Sigmoid colon (tissue), 7 donors: ENCODE measurements around the gene TOX4. TPM values are rescaled to one million over a fixed set of nuclear protein-coding genes. Genes with fewer than 3 reads are reported as not detected.

Experiments
- DNase-seq: peaks from one replicate; pipeline ENCODE4 v3.0.0-alpha.2; 2019
- H3K27ac ChIP-seq, 4 donors: fragments of 200-600 bp; sonication (generic); one replicate each; pipeline ENCODE4 v1.5.1; 2016 to 2019; ENCODE audit warnings: mild to moderate bottlenecking in 1 of 4
- H3K27me3 ChIP-seq, 3 donors: fragments of 200-600 bp; sonication (generic); one replicate each; pipeline ENCODE4 v1.5.1; 2019; ENCODE audit warnings: mild to moderate bottlenecking in 1 of 3
- H3K36me3 ChIP-seq, 4 donors: fragments of 200-600 bp; sonication (generic); one replicate each; pipeline ENCODE4 v1.5.1; 2016 to 2019
- H3K4me1 ChIP-seq, 4 donors: fragments of 200-600 bp; sonication (generic); one replicate each; pipeline ENCODE4 v1.5.1; 2017 to 2019
- H3K4me3 ChIP-seq, 4 donors: fragments of 200-600 bp; sonication (generic); one replicate each; pipeline ENCODE4 v1.5.1; 2017 to 2019; ENCODE audit warnings: mild to moderate bottlenecking in 2 of 4, moderate library complexity in 1 of 4
- H3K9me3 ChIP-seq, 4 donors: fragments of 200-600 bp in 3 of 4; sonication (generic) in 3 of 4; one replicate each; pipeline versions ENCODE4 v1.5.1 to v1.6.1; 2013 to 2019
- CTCF ChIP-seq, 4 experiments: fragments of 450-650 bp in 3 of 4; fragments of 200-600 bp in 1 of 4; IDR thresholded peaks; one replicate each; pipeline ENCODE4 v1.5.1; 2016 to 2019; ENCODE audit warnings: antibody characterized with exemption in 4 of 4, mild to moderate bottlenecking in 3 of 4, moderate library complexity in 2 of 4
- EP300 ChIP-seq, 4 donors: sonication (generic); formaldehyde crosslinking; IDR thresholded peaks; one replicate each; pipeline ENCODE4 v1.6.1; 2017; ENCODE audit warnings: antibody characterized with exemption in 4 of 4
- POLR2A ChIP-seq, 2 donors: fragments of 450-650 bp; IDR thresholded peaks; one replicate each; pipeline ENCODE4 v1.6.1; 2016; ENCODE audit warnings: antibody characterized with exemption in 2 of 2, mild to moderate bottlenecking in 2 of 2, moderate library complexity in 2 of 2
- POLR2AphosphoS5 ChIP-seq, 4 donors: sonication (generic); formaldehyde crosslinking; IDR thresholded peaks; one replicate each; pipeline ENCODE4 v1.6.1; 2017; ENCODE audit warnings: antibody characterized with exemption in 4 of 4
- WGBS, 2 donors: extraction: QIAGEN DNeasy Blood & Tissue Kit; methylation state at CpG; one replicate each; pipeline ENCODE4 v1.1.7; 2013; 5-methylcytosine and 5-hydroxymethylcytosine counted together
- intact Hi-C: fragments of 100-400 bp; cut with DNase I; formaldehyde crosslinking; loops from one replicate; pipeline ENCODE4 v1.15.1; 2023
- polyA plus RNA-seq, 3 donors: library from polyadenylated mRNA; stranded (reverse); fragments of 200-250 nt; gene quantifications; one replicate each; pipeline ENCODE4 v1.2.3, GENCODE V29; 2013
- total RNA-seq, 4 donors: library from RNA; depleted of rRNA; stranded (reverse); fragments of >200 nt; gene quantifications; one replicate each; pipeline ENCODE4 v1.1.0, GENCODE V29; 2016
- donor health status: healthy with polysubstance abuse.
- donor health status: Bipolar disorder and iron deficiency.
- donor health status: healthy.

The TOX4 gene
- total and polyA plus RNA-seq, 7 donors = 22.2 to 71.8 (median 40.0) TPM

GRCh38 chr14:21535545-21536417, 58.8 kb downstream of the TOX4 start:
- 23 to 40% methylated on average over 6 of the region's 6 CpGs for WGBS, 2 donors
- no peaks in the 10 kb centered on the region for H3K9me3 ChIP-seq
- peaks cover 0 to 47% (median 9%) of the 10 kb centered on the region in 3 donors for H3K27me3 ChIP-seq
- peak overlapping the region in 3 of 4 donors; percentile 35 to 46 (median 44) for H3K4me3 ChIP-seq
- H3K27ac ChIP-seq = no peak overlapping the region
- TF ChIP-seq CTCF (IDR thresholded peaks at IDR 0.05) (no peak), POLR2AphosphoS5 (IDR thresholded peaks at IDR 0.05) (no peak), POLR2A (IDR thresholded peaks at IDR 0.05) (no peak), EP300 (IDR thresholded peaks at IDR 0.05) (no peak)
- H3K4me1 ChIP-seq = peaks cover 0 to 14% (median 9%) of the 10 kb centered on the region in 4 donors
- DNase-seq = no peak
- intact Hi-C loops = no loop called here
- H3K36me3 ChIP-seq = no peaks in the 10 kb centered on the region

GRCh38 chr14:21536418-21537089, 59.6 kb downstream of the TOX4 start:
- Histone ChIP-seq H3K27me3 (peaks cover 0 to 47% (median 9%) of the 10 kb centered on the region in 3 donors), H3K4me3 (peak overlapping the region; percentile 26 to 46 (median 40)), H3K36me3 (no peaks in the 10 kb centered on the region), H3K9me3 (no peaks in the 10 kb centered on the region), H3K27ac (no peak overlapping the region), H3K4me1 (peaks cover 0 to 14% (median 9%) of the 10 kb centered on the region in 4 donors)
- WGBS, 2 donors = 8% methylated on average over 25 of the region's 25 CpGs
- intact Hi-C loops = no loop called here
- no peak for TF ChIP-seq EP300 (IDR thresholded peaks at IDR 0.05)
- TF ChIP-seq CTCF (IDR thresholded peaks at IDR 0.05) = no peak
- TF ChIP-seq POLR2A (IDR thresholded peaks at IDR 0.05) = no peak
- no peak for TF ChIP-seq POLR2AphosphoS5 (IDR thresholded peaks at IDR 0.05)
- DNase-seq = no peak

- TF ChIP-seq POLR2AphosphoS5 (IDR thresholded peaks at IDR 0.05) (no peak), CTCF (IDR thresholded peaks at IDR 0.05) (no peak), POLR2A (IDR thresholded peaks at IDR 0.05) (no peak), EP300 (IDR thresholded peaks at IDR 0.05) (no peak)
- intact Hi-C loops = no loop called here
- 22 to 28% methylated on average over 3 of the region's 3 CpGs for WGBS, 2 donors
Observed at GRCh38 chr14:21537090-21537424, 60.1 kb downstream of the TOX4 start.

GRCh38 chr14:21539189-21539940, 62.4 kb downstream of the TOX4 start:
- no peaks in the 10 kb centered on the region for H3K36me3 ChIP-seq
- WGBS, 2 donors = 31 to 36% methylated on average over 3 of the region's 3 CpGs
- no peak for DNase-seq
- H3K9me3 ChIP-seq = no peaks in the 10 kb centered on the region
- H3K27ac ChIP-seq = no peak overlapping the region
- TF ChIP-seq POLR2A (IDR thresholded peaks at IDR 0.05) = no peak
- TF ChIP-seq EP300 (IDR thresholded peaks at IDR 0.05) = no peak
- no peak for TF ChIP-seq CTCF (IDR thresholded peaks at IDR 0.05)
- no peak for TF ChIP-seq POLR2AphosphoS5 (IDR thresholded peaks at IDR 0.05)
- H3K27me3 ChIP-seq = peaks cover 0 to 45% (median 9%) of the 10 kb centered on the region in 3 donors
- no peak overlapping the region for H3K4me3 ChIP-seq
- peaks cover 0 to 14% (median 9%) of the 10 kb centered on the region in 4 donors for H3K4me1 ChIP-seq
- intact Hi-C loops = no loop called here

More at GRCh38 chr14:21537090-21537424, 60.1 kb downstream of the TOX4 start:
- no peak for DNase-seq
- peak overlapping the region; percentile 26 to 46 (median 40) for H3K4me3 ChIP-seq
- no peak overlapping the region for H3K27ac ChIP-seq
- peaks cover 0 to 14% (median 9%) of the 10 kb centered on the region in 4 donors for H3K4me1 ChIP-seq
- no peaks in the 10 kb centered on the region for H3K36me3 ChIP-seq
- peaks cover 0 to 47% (median 9%) of the 10 kb centered on the region in 3 donors for H3K27me3 ChIP-seq
- H3K9me3 ChIP-seq = no peaks in the 10 kb centered on the region
